Thoracic aorta endothelial cell (primary cell): ENCODE measurements around the gene MRPL50. TPM values are rescaled to one million over a fixed set of nuclear protein-coding genes. Genes with fewer than 3 reads are reported as not detected.

Experiments used
- total RNA-seq: library from RNA; depleted of rRNA; stranded (reverse); fragments of >200 nt; gene quantifications from 2 replicates; pipeline ENCODE4 v1.2.3, GENCODE V29; 2012

MRPL50 gene
- 19.5 and 20.3 TPM in 2 replicates for total RNA-seq

DNA sequence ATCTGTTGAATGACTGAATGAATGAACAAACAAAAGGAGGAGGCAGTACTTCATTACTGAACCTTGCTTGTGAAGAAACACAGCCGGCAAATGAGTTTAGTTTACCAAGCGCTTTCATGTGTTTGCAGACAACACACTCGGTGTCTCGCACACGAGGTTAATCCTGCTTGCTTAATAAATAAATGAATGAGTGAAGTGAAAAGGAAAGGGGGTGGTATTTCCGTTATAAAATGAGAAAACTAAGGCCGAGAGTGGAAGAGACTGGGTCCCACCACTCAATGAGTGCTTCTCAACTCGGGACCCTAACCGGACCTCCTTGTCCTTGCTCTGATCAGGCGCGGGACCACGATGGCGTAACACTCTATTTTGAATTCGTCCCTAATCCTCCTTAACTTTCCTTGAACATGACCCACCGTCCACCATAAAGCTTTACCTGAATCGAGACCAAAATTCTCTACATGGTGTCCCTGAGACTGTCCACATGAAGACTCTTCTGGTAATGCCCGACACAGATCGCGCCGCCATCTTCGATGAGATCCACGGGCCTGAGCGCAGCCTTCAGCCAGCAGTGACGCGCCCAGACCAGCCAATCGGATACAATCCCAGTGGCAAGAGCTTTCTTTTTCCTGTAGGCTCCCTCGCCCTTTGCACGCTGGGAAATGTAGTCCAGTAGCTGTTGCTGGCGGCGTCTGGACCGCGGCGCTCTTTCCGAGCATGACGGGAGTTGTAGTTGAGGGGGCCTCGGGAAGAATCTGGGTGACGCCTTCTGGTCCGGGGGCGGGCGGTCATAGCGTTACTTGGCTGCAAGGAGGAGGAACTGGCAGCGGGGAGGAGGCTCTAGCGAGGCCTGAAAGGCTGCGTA, at the start of gene MRPL50, which contains the start of gene ZNF189:
MRPL50 (minus strand) TSS at position 551 of the 862 bp plus-strand sequence; CDS start at position 525, 26 bp downstream.
ZNF189 (plus strand) TSS at position 784 of the 862 bp plus-strand sequence. CDS start 306 bp downstream, outside the sequence.

GRCh38 chr9:101435601-101436079, 37.2 kb upstream of the MRPL50 start, which contains the start of gene ALDOB:
TSS of gene ALDOB (minus strand) at chr9:101435774. CDS start at chr9:101430887, 4,887 bp downstream.

GRCh38 chr9:101384873-101385536, 13.4 kb downstream of the MRPL50 start, which contains the start of gene BAAT:
TSS of gene BAAT (minus strand) at chr9:101385006. CDS start at chr9:101371404, 13,602 bp downstream.

Other genes with a start within 250 kb of the MRPL50 start
- under 0.01 and 0.07 TPM in 2 replicates for gene BAAT, start 13.6 kb downstream of the MRPL50 start, total RNA-seq
- 24.2 and 26.0 TPM in 2 replicates for gene ZNF189, start 233 bp upstream of the MRPL50 start, total RNA-seq
- gene ALDOB, start 37.2 kb upstream of the MRPL50 start, total RNA-seq, result not detected in 2 replicates
- gene RNF20, start 135.2 kb upstream of the MRPL50 start, total RNA-seq, result 24.3 and 25.7 TPM in 2 replicates
- not detected in 2 replicates for gene PPP3R2, start 196.4 kb upstream of the MRPL50 start, total RNA-seq